SIG-M5 (cell line): ENCODE measurements around the gene RNF20.
"Not testable (repeated sequence)": the region's sequence is repeated elsewhere in the genome, so short reads cannot be mapped to it uniquely, and the experiment has no call there.

Experiments
- DNase-seq: peaks from one replicate; lab custom pipeline; 2025; lab: John Stamatoyannopoulos, UW

The RNF20 gene

GRCh38 chr9:101587332-101588043, 53.8 kb downstream of the RNF20 start:
- DNase-seq, result no peak

GRCh38 chr9:101590074-101590473, 56.4 kb downstream of the RNF20 start:
- DNase-seq, result not testable (repeated sequence)

- DNase-seq, result no peak
Observed at GRCh38 chr9:101590901-101591300, 57.2 kb downstream of the RNF20 start.

- no peak for DNase-seq
Observed at GRCh38 chr9:101591787-101592446, 58.3 kb downstream of the RNF20 start.

- DNase-seq, result no peak
Observed at GRCh38 chr9:101592788-101593187, 59.1 kb downstream of the RNF20 start.

- DNase-seq, result no peak
Observed at GRCh38 chr9:101593345-101593744, 59.7 kb downstream of the RNF20 start.

GRCh38 chr9:101594796-101595195, 61.1 kb downstream of the RNF20 start, which contains the start of gene PPP3R2:
PPP3R2 (minus strand) TSS chr9:101594969; CDS start chr9:101594921, 48 bp downstream.
- no peak for DNase-seq

- no peak for DNase-seq
Observed at GRCh38 chr9:101601904-101602765, 68.5 kb downstream of the RNF20 start.

GRCh38 chr9:101604296-101604695, 70.6 kb downstream of the RNF20 start:
- no peak for DNase-seq

- DNase-seq, result no peak
Observed at GRCh38 chr9:101605547-101605946, 71.9 kb downstream of the RNF20 start.
